ENCODE results near the gene PRDM15. TPM values are rescaled to one million over a fixed set of nuclear protein-coding genes. Genes with fewer than 3 reads are reported as not detected.

PRDM15 gene
- total RNA-seq, 4 donors from 2014 or later = 7.6 to 27.5 (median 12.9) TPM

- H3K36me3 ChIP-seq = peaks cover 56% of the 10 kb centered on the region
- H3K4me1 ChIP-seq = no peaks in the 10 kb centered on the region
- WGBS = 84% methylated on average over 11 of the region's 11 CpGs
These were observed 18.0 kb upstream of the PRDM15 start for GRCh38 chr21:41897047-41897669.

GRCh38 chr21:41895643-41896493 lies 16.7 kb upstream of the PRDM15 start:
- Histone ChIP-seq H3K4me1 (no peaks in the 10 kb centered on the region), H3K4me3 (no peak overlapping the region), H3K27ac (no peak overlapping the region), H3K27me3 (no peaks in the 10 kb centered on the region), H3K9me3 (no peaks in the 10 kb centered on the region), H3K36me3 (peaks cover 51% of the 10 kb centered on the region)
- DNase-seq (ENCODE audit: low spot score in 2 of 2) = no peak
- TF ChIP-seq POLR2AphosphoS5 (IDR thresholded peaks at IDR 0.05) (no peak), CTCF (IDR thresholded peaks at IDR 0.05) (no peak), POLR2A (IDR thresholded peaks at IDR 0.05) (no peak), EP300 (IDR thresholded peaks at IDR 0.05) (no peak)
- WGBS = 72% methylated on average over 22 of the region's 22 CpGs

More at GRCh38 chr21:41897047-41897669, 18.0 kb upstream of the PRDM15 start:
- Histone ChIP-seq H3K27me3 (no peaks in the 10 kb centered on the region), H3K27ac (no peak overlapping the region), H3K9me3 (no peaks in the 10 kb centered on the region), H3K4me3 (no peak overlapping the region)
- DNase-seq (ENCODE audit: low spot score in 2 of 2) = no peak
- TF ChIP-seq POLR2A (IDR thresholded peaks at IDR 0.05) = no peak

GRCh38 chr21:41894922-41895557 lies 15.9 kb upstream of the PRDM15 start:
- no peak for TF ChIP-seq POLR2A (IDR thresholded peaks at IDR 0.05)
- no peaks in the 10 kb centered on the region for H3K27me3 ChIP-seq
- no peak for DNase-seq (ENCODE audit: low spot score in 2 of 2)
- H3K36me3 ChIP-seq = peaks cover 43% of the 10 kb centered on the region
- H3K4me3 ChIP-seq = no peak overlapping the region
- WGBS = 77% methylated on average over 13 of the region's 13 CpGs
- no peaks in the 10 kb centered on the region for H3K4me1 ChIP-seq
- H3K9me3 ChIP-seq = no peaks in the 10 kb centered on the region
- H3K27ac ChIP-seq = no peak overlapping the region

- TF ChIP-seq CTCF (IDR thresholded peaks at IDR 0.05) (no peak), POLR2AphosphoS5 (IDR thresholded peaks at IDR 0.05) (no peak), POLR2A (IDR thresholded peaks at IDR 0.05) (no peak), EP300 (IDR thresholded peaks at IDR 0.05) (no peak)
- H3K9me3 ChIP-seq = no peaks in the 10 kb centered on the region
These were observed 15.4 kb upstream of the PRDM15 start for GRCh38 chr21:41894511-41894910.

GRCh38 chr21:41892726-41893125 lies 13.6 kb upstream of the PRDM15 start:
- whole genome bisulfite sequencing = 95% methylated on average over 9 of the region's 16 CpGs

More at GRCh38 chr21:41894511-41894910, 15.4 kb upstream of the PRDM15 start:
- 93% methylated on average over 7 of the region's 9 CpGs for WGBS
- H3K27me3 ChIP-seq = no peaks in the 10 kb centered on the region
- peaks cover 39% of the 10 kb centered on the region for H3K36me3 ChIP-seq
- no peak for DNase-seq (ENCODE audit: low spot score in 2 of 2)
- no peaks in the 10 kb centered on the region for H3K4me1 ChIP-seq
- no peak overlapping the region for H3K4me3 ChIP-seq
- H3K27ac ChIP-seq = no peak overlapping the region

More at GRCh38 chr21:41892726-41893125, 13.6 kb upstream of the PRDM15 start:
- H3K36me3 ChIP-seq = peaks cover 32% of the 10 kb centered on the region
- H3K27me3 ChIP-seq = no peaks in the 10 kb centered on the region
- H3K4me3 ChIP-seq = no peak overlapping the region
- TF ChIP-seq POLR2A (IDR thresholded peaks at IDR 0.05) (no peak), CTCF (IDR thresholded peaks at IDR 0.05) (no peak), POLR2AphosphoS5 (IDR thresholded peaks at IDR 0.05) (no peak), EP300 (IDR thresholded peaks at IDR 0.05) (no peak)
- no peak for DNase-seq (ENCODE audit: low spot score in 2 of 2)
- H3K9me3 ChIP-seq = no peaks in the 10 kb centered on the region
- H3K4me1 ChIP-seq = no peaks in the 10 kb centered on the region
- H3K27ac ChIP-seq = no peak overlapping the region

All from suprapubic skin (tissue), 4 donors.